HG03060 (cell line): ENCODE results near the gene MPHOSPH8.
"Not testable (repeated sequence)": the region's sequence is repeated elsewhere in the genome, so short reads cannot be mapped to it uniquely, and the experiment has no call there.

ENCODE experiments used
- ATAC-seq: cut with Tn5 transposase; IDR thresholded peaks from one replicate; pipeline ENCODE4 v1.9.1; 2021; ENCODE audit warnings: low read depth, moderate number of reproducible peaks; ENCODE audit not compliant: unreplicated experiment

The MPHOSPH8 gene

DNA sequence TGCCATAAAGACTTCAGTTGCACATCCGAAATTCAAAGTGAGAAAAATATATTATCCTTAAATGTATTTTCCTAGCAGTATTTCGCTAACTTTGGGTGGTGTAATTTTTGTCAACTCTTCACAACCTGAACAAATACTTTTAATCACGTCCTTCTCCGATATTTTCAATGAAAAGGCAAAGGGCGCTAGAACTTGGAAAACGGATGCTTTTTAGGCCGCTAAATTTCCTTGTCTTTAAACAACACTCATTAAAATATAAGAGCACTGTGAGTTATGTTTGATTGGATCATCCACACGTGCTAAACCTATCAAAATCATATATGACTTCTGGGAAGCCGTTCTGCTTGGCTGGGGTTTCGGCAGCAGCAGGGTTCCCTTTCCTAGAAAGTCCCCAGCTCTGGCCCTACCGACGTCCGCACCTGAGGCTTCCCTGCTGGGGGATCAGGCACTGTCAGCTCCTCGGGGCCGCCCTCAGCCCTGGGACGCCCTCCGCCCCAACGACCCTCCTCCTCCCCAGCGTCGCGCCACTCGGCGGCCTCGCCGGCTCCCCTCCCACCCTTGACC is 462 bp upstream of the MPHOSPH8 start:
- no peak for ATAC-seq

DNA sequence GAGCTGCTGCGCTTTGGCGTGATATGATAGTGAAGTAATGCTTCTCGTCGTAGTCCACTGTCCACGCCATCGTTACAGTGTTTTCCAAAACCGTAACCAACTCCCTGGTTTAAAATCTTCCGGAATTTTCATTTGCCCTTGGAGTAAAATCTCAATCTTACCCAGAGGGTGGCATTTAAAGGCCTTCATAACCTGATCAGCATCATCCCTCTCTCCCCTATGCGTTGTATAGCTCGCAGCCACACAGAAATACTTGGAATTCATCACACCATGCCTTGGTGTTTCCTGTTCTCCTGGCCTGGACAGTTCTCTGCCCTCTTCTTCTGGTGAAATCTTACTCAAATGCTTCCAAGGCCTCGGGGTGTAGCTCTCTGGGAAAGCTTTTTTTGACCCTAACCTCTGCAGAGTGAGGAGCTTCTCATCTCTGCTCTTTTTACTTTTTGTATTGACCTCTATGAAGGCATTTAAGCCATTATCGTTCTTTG is 839 bp downstream of the MPHOSPH8 start:
- ATAC-seq: no peak

- not testable (repeated sequence) for ATAC-seq
Measured at GRCh38 chr13:19635926-19636325, 2.5 kb downstream of the MPHOSPH8 start.

- ATAC-seq: no peak
Measured at GRCh38 chr13:19643652-19644051, 10.2 kb downstream of the MPHOSPH8 start.

GRCh38 chr13:19645000-19645399 is 11.5 kb downstream of the MPHOSPH8 start:
- ATAC-seq: no peak

DNA sequence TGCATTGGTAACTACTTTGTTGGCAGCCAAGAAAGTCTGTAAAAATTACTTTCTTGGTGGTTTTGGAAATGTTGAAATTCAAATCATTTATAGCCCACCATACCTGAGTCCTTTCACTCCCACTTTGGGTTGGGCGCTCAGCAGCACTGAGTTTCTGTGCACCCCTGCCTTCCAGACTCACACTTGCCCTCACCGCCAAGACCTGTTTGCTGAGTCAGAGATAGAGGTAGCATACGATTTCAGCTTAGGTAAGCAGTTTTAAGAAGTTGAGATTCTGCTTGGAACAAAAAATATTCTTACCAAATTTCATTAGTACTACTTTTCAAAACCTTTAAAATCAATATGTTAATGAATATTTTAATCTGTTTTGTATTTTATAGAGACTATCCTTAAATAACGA is 12.6 kb downstream of the MPHOSPH8 start:
- ATAC-seq: no peak

GRCh38 chr13:19650742-19651141 is 17.3 kb downstream of the MPHOSPH8 start:
- no peak for ATAC-seq

DNA sequence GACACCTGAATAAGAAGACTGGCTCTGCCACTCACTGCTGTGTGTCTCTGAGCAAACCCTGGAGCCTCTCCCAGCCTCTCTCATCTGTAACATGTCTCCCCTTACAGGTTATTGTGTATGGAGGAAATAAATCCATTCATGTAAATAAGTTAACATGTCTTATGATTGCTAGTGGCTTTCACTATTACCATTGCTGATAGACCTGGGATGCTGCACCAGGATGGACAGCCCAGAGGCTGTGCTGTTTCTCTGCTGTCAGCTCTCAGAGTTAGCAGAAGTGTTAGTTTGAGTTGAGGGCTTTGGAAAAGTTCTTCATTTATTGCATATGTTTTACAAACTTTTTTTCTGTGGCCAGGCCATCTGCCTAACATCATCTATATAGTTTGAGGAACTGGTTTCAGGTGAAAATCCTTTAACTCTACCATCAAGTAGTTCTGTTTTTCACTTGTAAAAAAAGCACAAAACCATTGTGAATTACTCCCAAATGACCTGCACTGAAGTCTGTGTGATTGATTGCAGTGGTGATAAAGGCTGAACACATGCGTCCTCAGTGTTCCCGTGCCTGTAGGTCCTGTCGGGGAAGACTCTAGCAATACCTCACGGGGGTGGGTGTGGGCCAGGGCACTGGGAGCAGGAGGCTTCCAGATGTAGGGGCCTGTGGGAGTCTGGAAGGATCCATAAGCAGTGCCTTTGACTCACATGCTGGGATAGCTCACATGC is 24.6 kb downstream of the MPHOSPH8 start:
- ATAC-seq: no peak

DNA sequence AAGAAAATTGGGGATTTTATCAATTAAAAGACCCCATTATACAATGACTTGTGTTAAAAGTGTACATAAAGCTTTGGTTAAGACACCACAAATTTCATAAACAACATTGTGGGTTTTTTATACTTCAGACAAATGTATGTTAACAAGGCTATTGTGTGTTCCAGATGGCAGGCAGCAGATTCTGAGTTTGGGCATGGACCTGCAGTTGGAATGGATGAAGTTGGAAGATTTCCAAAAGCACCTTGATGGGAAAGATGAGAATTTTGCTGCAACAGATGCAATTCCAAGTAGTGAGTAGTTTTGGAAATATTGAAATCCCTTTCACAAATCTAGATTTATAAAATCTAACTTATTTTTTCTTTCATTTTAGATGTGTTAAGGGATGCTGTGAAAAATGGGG is 25.4 kb downstream of the MPHOSPH8 start:
- no peak for ATAC-seq

DNA sequence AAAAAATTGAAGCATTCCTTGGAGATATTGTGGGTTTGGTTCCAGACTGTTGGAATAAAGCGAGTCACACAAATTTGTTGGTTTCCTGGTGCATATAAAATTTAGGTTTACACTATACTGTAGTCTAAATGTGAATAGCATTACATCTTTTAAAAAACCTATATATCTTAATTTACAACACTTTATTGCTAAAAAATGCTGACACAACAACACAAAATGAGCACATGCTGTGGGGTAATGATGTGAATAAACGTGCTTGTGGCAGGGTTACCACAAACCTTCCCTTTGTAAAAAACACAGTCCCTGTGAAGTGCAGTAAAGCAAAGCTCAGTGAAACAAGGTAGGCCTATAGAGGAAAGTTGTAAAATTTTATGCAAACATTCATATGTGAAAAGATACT is 27.7 kb downstream of the MPHOSPH8 start:
- no peak for ATAC-seq

DNA sequence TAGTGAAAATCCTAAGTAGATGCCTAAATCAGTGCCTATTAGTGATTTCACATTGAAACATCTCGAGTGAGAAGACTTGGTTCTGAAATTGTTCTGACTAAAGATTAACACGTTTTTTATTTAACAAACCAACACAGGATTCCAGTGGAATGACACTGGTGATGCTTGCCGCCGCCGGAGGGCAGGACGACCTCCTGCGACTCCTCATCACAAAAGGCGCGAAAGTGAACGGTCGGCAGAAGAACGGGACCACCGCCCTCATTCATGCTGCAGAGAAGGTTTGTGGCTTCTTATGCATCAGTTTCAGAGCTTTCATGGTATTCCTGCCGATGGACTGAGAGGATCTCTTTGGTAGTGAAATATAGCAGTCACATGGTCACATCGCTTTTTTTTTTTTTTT is 28.1 kb downstream of the MPHOSPH8 start:
- ATAC-seq: no peak

GRCh38 chr13:19663416-19663979 is 30.0 kb downstream of the MPHOSPH8 start:
- no peak for ATAC-seq

- ATAC-seq: no peak
Measured at GRCh38 chr13:19664481-19665230, 31.2 kb downstream of the MPHOSPH8 start.

- no peak for ATAC-seq
Measured at GRCh38 chr13:19665427-19665859, 32.0 kb downstream of the MPHOSPH8 start.

DNA sequence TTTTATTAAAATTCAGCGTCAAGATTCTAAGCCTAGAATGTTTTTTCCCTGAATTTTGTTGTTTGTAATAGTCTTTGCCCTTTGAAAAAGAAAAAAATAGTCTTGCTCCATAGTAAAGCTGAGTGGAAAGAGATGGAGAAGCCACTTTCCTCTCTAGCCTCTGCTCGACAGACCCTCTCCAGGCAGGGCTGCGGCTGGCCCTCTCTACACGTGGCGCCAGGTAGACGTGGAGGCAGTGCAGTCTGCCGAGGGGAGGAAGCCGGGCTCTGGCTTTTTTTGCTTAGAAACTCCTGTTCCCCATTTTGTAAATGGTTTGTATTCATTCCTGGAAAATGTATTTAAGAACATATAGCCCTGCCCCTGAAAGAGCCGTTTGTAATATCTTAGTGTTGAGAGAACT is 35.3 kb downstream of the MPHOSPH8 start:
- ATAC-seq: no peak

GRCh38 chr13:19670147-19670546 is 36.7 kb downstream of the MPHOSPH8 start:
- no peak for ATAC-seq

DNA sequence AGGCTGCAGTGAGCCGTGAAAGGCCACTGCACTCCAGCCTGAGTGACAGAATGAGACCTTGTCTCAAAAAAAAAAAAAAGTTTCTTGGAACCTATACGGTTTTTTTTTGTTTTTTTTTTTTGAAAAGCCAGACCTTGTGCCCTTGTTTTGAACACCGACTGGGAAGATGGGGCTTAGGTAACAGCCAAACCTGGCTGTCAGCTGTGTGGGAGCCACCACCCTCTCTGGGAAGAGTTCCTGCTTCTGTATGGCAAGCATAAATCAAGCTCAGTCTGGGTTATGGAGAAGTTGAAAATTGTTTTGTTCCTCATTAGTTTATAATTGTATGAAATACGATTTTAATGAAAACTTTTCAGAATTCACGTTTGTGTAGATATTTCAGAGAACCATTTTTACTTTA is 39.5 kb downstream of the MPHOSPH8 start:
- ATAC-seq: no peak

- ATAC-seq: no peak
Measured at GRCh38 chr13:19673473-19674430, 40.3 kb downstream of the MPHOSPH8 start.

DNA sequence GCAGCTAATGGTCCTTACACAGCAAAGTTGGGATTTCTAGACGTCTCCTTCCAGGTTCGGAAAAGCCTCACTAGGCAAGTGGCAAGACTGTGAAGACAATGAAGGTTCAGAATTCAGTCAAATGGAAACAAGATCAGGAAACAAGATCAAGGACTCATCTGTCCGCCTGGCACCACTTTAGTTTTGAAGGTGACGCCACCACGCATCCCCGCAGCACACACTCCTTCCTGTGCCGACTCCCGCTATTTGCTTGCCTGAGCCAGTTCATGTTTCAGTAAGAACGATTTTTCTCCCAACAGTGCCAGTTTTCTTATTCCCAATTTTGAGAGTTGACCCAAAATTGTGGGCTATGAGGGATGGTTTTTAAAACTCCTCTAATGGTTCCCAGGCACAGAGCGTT is 41.4 kb downstream of the MPHOSPH8 start:
- no peak for ATAC-seq

DNA sequence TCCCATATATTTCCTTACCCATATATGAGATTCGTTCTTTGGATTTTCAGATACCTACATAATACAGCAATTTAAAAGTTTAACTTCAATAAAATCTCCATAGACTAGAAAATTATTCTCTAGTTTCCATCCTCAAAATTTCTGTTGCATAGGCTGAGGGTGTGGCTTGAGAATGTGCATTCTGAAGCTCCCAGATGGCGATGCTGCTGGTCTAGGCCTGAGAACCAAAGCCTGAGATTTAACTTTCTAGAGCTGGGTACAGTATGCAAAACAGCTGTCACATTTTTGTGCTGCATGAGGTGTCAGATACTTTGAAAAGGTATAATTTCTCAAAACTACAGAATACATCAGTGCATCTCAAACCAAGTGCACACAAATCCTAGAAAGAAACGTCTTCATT is 42.7 kb downstream of the MPHOSPH8 start:
- ATAC-seq: no peak
